ENCODE results near the gene TBC1D9. TPM values are rescaled to one million over a fixed set of nuclear protein-coding genes. Genes with fewer than 3 reads are reported as not detected.

TBC1D9 gene
- total and polyA plus RNA-seq, 2 of the 13 experiments (the other 11 are each of a cell fraction or from before 2014, with no cell fraction given): 11.9 to 12.2 TPM

DNA sequence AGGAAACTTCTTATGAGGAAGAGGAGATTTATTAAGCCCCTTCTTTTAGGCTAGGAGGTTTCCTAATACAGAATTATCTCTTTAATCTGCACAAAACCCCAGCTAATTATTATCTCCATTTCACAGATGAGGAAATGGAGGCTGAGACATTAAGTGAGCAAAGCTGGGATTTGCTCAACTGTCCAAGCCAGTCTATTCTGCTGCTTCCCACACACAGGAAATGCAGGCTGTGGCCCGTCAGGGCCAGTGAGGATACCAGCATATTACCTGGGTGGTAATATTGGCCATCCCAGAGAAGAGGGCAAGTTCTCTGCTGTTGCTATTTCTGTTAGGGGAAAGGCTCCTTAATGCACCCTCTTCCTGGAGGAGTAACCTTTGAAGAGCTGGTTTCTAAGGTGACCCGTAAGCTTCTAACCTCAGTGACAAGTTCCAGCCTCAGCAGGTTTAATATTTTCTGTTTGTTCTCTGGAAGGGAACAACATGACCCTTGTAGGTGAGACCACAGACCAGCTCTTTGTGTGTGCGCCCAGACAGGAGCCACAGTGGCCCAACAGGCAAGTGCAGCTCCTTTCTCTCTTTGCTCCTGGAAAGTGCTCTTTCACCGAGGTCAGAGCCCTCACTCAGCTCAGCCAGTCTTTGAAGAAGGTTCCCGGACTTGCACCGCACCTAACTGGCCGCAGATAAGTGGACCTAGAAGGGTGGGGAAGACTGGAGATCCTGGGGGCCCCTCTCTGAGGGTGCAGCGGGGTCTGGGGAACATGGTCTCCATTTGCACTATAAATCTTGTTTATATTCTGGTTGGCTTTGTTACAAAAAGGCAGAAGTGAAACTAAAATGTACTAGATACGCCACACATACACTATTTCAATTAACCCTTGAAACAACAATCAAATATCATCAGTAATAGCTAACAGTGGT is 35.5 kb downstream of the TBC1D9 start:
- peaks cover 51% of the 10 kb centered on the region for H3K79me2 ChIP-seq (ENCODE audit: insufficient read depth, low read length)
- no peaks in the 10 kb centered on the region for H3K27me3 ChIP-seq (ENCODE audit: control insufficient read depth in 1 of 2, insufficient read depth in 2 of 2, low read length in 2 of 2)
- in situ Hi-C loops (cut with HindIII; ENCODE audit: extremely low pct_ligation_motif_present, low pct_unique_long_range_greater_than_20kb): no loop called here
- ATAC-seq (peak; percentile 83), FAIRE-seq (peak; percentile 4), DNase-seq (ENCODE audit: low spot score) (peak; percentile 18)
- peak overlapping the region; percentile 58; the same call in 1 of the 2 replicates for H3K9ac ChIP-seq (ENCODE audit: insufficient read depth, low read depth, low read length)
- H2AFZ ChIP-seq (ENCODE audit: low read length): no peak overlapping the region
- peak overlapping the region; percentile 71 for H3K27ac ChIP-seq (ENCODE audit: extremely low read length, insufficient read depth, low read length)
- 54% methylated on average over 8 of the region's 9 CpGs for WGBS (ENCODE audit: low lambda C conversion rate)
- intact Hi-C loops (cut with micrococcal nuclease; ENCODE audit: unreplicated experiment): no loop called here
- H3K9me3 ChIP-seq (ENCODE audit: low read length): no peaks in the 10 kb centered on the region
- POLR2A ChIA-PET: interaction anchor here (1.1 kb wide), 1 partner anchor 10 kb away, joined by 4 read pairs; no protein-coding TSS in a partner anchor
- CTCF ChIA-PET (ENCODE audit: low intra/inter-chr PET ratio, low total read pairs): no interaction called here
- peak overlapping the region; percentile 63 for H3K4me2 ChIP-seq (ENCODE audit: low read depth, low read length)
- no peaks in the 10 kb centered on the region for H4K20me1 ChIP-seq (ENCODE audit: insufficient read depth, low read length)
- peak overlapping the region in 2 of 3 experiments; percentile 10 to 31; a peak in 2 of 6 replicates for H3K4me3 ChIP-seq (replicated peaks in 1 of 3; ENCODE audit: insufficient read depth in 1 of 3, low read depth in 2 of 3, low read length in 3 of 3)
- H3K4me1 ChIP-seq (ENCODE audit: insufficient read depth, low read length): peaks cover 63% of the 10 kb centered on the region
- H3K36me3 ChIP-seq (replicated peaks in 1 of 2; ENCODE audit: control insufficient read depth in 1 of 2, insufficient read depth in 2 of 2, low read length in 2 of 2): no peaks in the 10 kb centered on the region
- no TSS peak for BruUV-seq (replicated peaks)
- TF ChIP-seq RCOR2 (CRISPR knock-in tag; IDR thresholded peaks at IDR 0.05) (0 out of 2 replicates have a peak, but pooled peaks have one; percentile 12), ZKSCAN1 (IDR thresholded peaks at IDR 0.05; ENCODE audit: low read length) (no peak), NR2F6 (IDR thresholded peaks at IDR 0.05) (0 out of 2 replicates have a peak, but pooled peaks have one; percentile 12), NR2F6 (CRISPR knock-in tag; IDR thresholded peaks at IDR 0.05) (no peak), FOSL1 (CRISPR knock-in tag; IDR thresholded peaks at IDR 0.05; ENCODE audit: borderline replicate concordance) (no peak), ZNF232 (CRISPR knock-in tag; IDR thresholded peaks at IDR 0.05; ENCODE audit: borderline replicate concordance) (no peak), IKZF1 (IDR thresholded peaks at IDR 0.05) (no peak), ZNF317 (CRISPR knock-in tag; IDR thresholded peaks at IDR 0.05) (0 out of 2 replicates have a peak, but pooled peaks have one; percentile 19), MAZ (IDR thresholded peaks at IDR 0.05; ENCODE audit: borderline replicate concordance, low read depth, low read length) (no peak), MAZ (CRISPR knock-in tag; IDR thresholded peaks at IDR 0.05; ENCODE audit: low read depth) (no peak), REL (CRISPR knock-in tag; conservative IDR thresholded peaks at IDR 0.05) (no peak), NR2F2 (IDR thresholded peaks at IDR 0.05; ENCODE audit: borderline replicate concordance, low read depth) (no peak), ZNF292 (CRISPR knock-in tag; IDR thresholded peaks at IDR 0.05; ENCODE audit: borderline replicate concordance, low read depth) (no peak), ZNF205 (CRISPR knock-in tag; IDR thresholded peaks at IDR 0.05) (peak; percentile 98), KAT2B (IDR thresholded peaks at IDR 0.05; ENCODE audit: borderline replicate concordance, low read depth, low read length) (no peak), ZNF101 (CRISPR knock-in tag; IDR thresholded peaks at IDR 0.05; ENCODE audit: borderline replicate concordance, low read depth) (no peak)
- TF ChIP-seq, protein P1, sequence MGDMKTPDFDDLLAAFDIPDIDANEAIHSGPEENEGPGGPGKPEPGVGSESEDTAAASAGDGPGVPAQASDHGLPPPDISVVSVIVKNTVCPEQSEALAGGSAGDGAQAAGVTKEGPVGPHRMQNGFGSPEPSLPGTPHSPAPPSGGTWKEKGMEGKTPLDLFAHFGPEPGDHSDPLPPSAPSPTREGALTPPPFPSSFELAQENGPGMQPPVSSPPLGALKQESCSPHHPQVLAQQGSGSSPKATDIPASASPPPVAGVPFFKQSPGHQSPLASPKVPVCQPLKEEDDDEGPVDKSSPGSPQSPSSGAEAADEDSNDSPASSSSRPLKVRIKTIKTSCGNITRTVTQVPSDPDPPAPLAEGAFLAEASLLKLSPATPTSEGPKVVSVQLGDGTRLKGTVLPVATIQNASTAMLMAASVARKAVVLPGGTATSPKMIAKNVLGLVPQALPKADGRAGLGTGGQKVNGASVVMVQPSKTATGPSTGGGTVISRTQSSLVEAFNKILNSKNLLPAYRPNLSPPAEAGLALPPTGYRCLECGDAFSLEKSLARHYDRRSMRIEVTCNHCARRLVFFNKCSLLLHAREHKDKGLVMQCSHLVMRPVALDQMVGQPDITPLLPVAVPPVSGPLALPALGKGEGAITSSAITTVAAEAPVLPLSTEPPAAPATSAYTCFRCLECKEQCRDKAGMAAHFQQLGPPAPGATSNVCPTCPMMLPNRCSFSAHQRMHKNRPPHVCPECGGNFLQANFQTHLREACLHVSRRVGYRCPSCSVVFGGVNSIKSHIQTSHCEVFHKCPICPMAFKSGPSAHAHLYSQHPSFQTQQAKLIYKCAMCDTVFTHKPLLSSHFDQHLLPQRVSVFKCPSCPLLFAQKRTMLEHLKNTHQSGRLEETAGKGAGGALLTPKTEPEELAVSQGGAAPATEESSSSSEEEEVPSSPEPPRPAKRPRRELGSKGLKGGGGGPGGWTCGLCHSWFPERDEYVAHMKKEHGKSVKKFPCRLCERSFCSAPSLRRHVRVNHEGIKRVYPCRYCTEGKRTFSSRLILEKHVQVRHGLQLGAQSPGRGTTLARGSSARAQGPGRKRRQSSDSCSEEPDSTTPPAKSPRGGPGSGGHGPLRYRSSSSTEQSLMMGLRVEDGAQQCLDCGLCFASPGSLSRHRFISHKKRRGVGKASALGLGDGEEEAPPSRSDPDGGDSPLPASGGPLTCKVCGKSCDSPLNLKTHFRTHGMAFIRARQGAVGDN (CRISPR knock-in tag; IDR thresholded peaks at IDR 0.05): 0 out of 2 replicates have a peak, but pooled peaks have one; percentile 19
- TF ChIP-seq, protein P2, sequence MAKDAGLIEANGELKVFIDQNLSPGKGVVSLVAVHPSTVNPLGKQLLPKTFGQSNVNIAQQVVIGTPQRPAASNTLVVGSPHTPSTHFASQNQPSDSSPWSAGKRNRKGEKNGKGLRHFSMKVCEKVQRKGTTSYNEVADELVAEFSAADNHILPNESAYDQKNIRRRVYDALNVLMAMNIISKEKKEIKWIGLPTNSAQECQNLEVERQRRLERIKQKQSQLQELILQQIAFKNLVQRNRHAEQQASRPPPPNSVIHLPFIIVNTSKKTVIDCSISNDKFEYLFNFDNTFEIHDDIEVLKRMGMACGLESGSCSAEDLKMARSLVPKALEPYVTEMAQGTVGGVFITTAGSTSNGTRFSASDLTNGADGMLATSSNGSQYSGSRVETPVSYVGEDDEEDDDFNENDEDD (CRISPR knock-in tag; IDR thresholded peaks at IDR 0.05; ENCODE audit: borderline replicate concordance): no peak

Data from HepG2 (cell line).